OCI-LY3 (cell line): Measurements from ENCODE around the gene KIAA0319L.

Experiments
- CTCF ChIP-seq: fragments of 200-600, 300-600 bp; sonication (generic); IDR thresholded peaks from 2 replicates; pipeline ENCODE4 v1.5.1; 2014; ENCODE audit warnings: antibody characterized with exemption, low read length, low read depth
- EZH2phosphoT487 ChIP-seq: fragments of 200-600 bp; shearing (Covaris generic); IDR thresholded peaks from 2 replicates; pipeline ENCODE4 v1.6.1; 2018; ENCODE audit warnings: antibody characterized with exemption, mixed run types, low read depth

GRCh38 chr1:35499231-35499630 lies 58.0 kb downstream of the KIAA0319L start:
- TF ChIP-seq CTCF (no peak), EZH2phosphoT487 (no peak)
